ENCODE results near the gene GPR15LG. TPM values are rescaled to one million over a fixed set of nuclear protein-coding genes. Genes with fewer than 3 reads are reported as not detected.

GPR15LG gene
- total RNA-seq, 1 experiment from 2014 or later = not detected

DNA sequence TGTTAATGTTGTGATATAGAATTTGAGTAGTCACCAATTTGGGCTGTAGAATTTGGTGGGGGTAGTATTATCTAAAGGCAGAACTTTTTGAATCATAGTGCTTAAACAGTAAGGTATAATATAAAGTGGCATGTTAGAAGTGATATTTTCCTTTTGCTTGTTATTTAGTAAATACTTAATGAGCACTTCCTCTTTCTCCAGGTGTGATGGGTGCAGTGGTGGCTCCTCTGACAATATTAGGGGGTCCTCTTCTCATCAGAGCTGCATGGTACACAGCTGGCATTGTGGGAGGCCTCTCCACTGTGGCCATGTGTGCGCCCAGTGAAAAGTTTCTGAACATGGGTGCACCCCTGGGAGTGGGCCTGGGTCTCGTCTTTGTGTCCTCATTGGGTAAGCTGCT, 23.7 kb upstream of the GPR15LG start:
- Histone ChIP-seq H3K9me2 (ENCODE audit: insufficient read depth) (no peaks in the 10 kb centered on the region), H4K20me1 (ENCODE audit: insufficient read depth) (no peaks in the 10 kb centered on the region), H3K36me3 (ENCODE audit: control insufficient read depth in 1 of 2, insufficient read depth in 2 of 2, low read length in 2 of 2) (peaks cover 64 to 72% of the 10 kb centered on the region in 2 experiments), H3K27me3 (ENCODE audit: insufficient read depth, low read length) (no peaks in the 10 kb centered on the region), H3K4me3 (replicated peaks in 1 of 2; ENCODE audit: low read depth in 1 of 2, low read length in 2 of 2) (no peak overlapping the region), H3K9me3 (ENCODE audit: control insufficient read depth in 1 of 2, insufficient read depth in 1 of 2, low read depth in 1 of 2, low read length in 2 of 2) (no peaks in the 10 kb centered on the region), H3K9ac (ENCODE audit: low read length) (no peak overlapping the region), H3K27ac (ENCODE audit: low read depth, low read length) (no peak overlapping the region), H3K4me1 (ENCODE audit: control insufficient read depth in 1 of 2, insufficient read depth in 2 of 2, low read length in 2 of 2) (no peaks in the 10 kb centered on the region), H2AFZ (ENCODE audit: low read depth, low read length, poor library complexity, severe bottlenecking) (no peak overlapping the region), H3K4me2 (ENCODE audit: low read length) (no peak overlapping the region), H3K79me2 (ENCODE audit: insufficient read depth, low read length) (peaks cover 15% of the 10 kb centered on the region)
- RAD21 ChIA-PET (ENCODE audit: low non-redundant PET in 1 of 2, low total read pairs in 2 of 2, uncharacterized antibody in 2 of 2, unreplicated experiment in 2 of 2) = no interaction called here
- POLR2A ChIA-PET = no interaction called here
- CTCF ChIA-PET = interaction anchor here (0.7 to 1.0 kb wide), 4 partner anchors 11 to 387 kb away, joined by 3 read pairs; partner anchors contain the start of gene GHITM
- no TSS peak for BruUV-seq (replicated peaks)
- no peak for TF ChIP-seq JUND (IDR thresholded peaks at IDR 0.05)
- TF ChIP-seq FOSL1 (IDR thresholded peaks at IDR 0.05; ENCODE audit: low read depth) = no peak
- no peak for TF ChIP-seq CBX3 (IDR thresholded peaks at IDR 0.05; ENCODE audit: low read depth)
- no peak for TF ChIP-seq SIN3A (IDR thresholded peaks at IDR 0.05; ENCODE audit: low read depth)
- TF ChIP-seq, protein P1, sequence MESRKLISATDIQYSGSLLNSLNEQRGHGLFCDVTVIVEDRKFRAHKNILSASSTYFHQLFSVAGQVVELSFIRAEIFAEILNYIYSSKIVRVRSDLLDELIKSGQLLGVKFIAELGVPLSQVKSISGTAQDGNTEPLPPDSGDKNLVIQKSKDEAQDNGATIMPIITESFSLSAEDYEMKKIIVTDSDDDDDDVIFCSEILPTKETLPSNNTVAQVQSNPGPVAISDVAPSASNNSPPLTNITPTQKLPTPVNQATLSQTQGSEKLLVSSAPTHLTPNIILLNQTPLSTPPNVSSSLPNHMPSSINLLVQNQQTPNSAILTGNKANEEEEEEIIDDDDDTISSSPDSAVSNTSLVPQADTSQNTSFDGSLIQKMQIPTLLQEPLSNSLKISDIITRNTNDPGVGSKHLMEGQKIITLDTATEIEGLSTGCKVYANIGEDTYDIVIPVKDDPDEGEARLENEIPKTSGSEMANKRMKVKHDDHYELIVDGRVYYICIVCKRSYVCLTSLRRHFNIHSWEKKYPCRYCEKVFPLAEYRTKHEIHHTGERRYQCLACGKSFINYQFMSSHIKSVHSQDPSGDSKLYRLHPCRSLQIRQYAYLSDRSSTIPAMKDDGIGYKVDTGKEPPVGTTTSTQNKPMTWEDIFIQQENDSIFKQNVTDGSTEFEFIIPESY (IDR thresholded peaks at IDR 0.05; ENCODE audit: extremely low read depth, insufficient replicate concordance, low read length) = no peak
- TF ChIP-seq EZH2 (IDR thresholded peaks at IDR 0.05) = no peak
- TF ChIP-seq, protein P2, sequence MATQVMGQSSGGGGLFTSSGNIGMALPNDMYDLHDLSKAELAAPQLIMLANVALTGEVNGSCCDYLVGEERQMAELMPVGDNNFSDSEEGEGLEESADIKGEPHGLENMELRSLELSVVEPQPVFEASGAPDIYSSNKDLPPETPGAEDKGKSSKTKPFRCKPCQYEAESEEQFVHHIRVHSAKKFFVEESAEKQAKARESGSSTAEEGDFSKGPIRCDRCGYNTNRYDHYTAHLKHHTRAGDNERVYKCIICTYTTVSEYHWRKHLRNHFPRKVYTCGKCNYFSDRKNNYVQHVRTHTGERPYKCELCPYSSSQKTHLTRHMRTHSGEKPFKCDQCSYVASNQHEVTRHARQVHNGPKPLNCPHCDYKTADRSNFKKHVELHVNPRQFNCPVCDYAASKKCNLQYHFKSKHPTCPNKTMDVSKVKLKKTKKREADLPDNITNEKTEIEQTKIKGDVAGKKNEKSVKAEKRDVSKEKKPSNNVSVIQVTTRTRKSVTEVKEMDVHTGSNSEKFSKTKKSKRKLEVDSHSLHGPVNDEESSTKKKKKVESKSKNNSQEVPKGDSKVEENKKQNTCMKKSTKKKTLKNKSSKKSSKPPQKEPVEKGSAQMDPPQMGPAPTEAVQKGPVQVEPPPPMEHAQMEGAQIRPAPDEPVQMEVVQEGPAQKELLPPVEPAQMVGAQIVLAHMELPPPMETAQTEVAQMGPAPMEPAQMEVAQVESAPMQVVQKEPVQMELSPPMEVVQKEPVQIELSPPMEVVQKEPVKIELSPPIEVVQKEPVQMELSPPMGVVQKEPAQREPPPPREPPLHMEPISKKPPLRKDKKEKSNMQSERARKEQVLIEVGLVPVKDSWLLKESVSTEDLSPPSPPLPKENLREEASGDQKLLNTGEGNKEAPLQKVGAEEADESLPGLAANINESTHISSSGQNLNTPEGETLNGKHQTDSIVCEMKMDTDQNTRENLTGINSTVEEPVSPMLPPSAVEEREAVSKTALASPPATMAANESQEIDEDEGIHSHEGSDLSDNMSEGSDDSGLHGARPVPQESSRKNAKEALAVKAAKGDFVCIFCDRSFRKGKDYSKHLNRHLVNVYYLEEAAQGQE (IDR thresholded peaks at IDR 0.05; ENCODE audit: low read depth) = no peak
- TF ChIP-seq RAD21 (IDR thresholded peaks at IDR 0.05; ENCODE audit: low read depth) = no peak
- no peak for TF ChIP-seq EZH2phosphoT487 (IDR thresholded peaks at IDR 0.05; ENCODE audit: borderline replicate concordance)
- TF ChIP-seq SP1 (IDR thresholded peaks at IDR 0.05; ENCODE audit: low read depth) = no peak
- no peak for TF ChIP-seq POLR2AphosphoS5 (IDR thresholded peaks at IDR 0.05; ENCODE audit: low read depth, low read length)
- no peak for TF ChIP-seq TCF7L2 (IDR thresholded peaks at IDR 0.05; ENCODE audit: borderline replicate concordance, extremely low read depth, insufficient read depth, insufficient read length)
- TF ChIP-seq, protein P3, sequence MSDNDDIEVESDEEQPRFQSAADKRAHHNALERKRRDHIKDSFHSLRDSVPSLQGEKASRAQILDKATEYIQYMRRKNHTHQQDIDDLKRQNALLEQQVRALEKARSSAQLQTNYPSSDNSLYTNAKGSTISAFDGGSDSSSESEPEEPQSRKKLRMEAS (IDR thresholded peaks at IDR 0.05) = no peak
- intact Hi-C loops (cut with micrococcal nuclease) = loop anchor here (5.0 kb wide), 1 partner anchor 387 kb away; no protein-coding TSS in a partner anchor
- DNase-seq (ENCODE audit: low read depth, low spot score) (no peak), ATAC-seq (no peak)
